HG03558 (cell line): ENCODE measurements around the gene CHST5.

Experiments
- ATAC-seq: cut with Tn5 transposase; IDR thresholded peaks from one replicate; pipeline ENCODE4 v1.9.1; 2021; ENCODE audit warnings: moderate number of reproducible peaks; ENCODE audit not compliant: unreplicated experiment; ENCODE audit errors: extremely low read depth

Gene CHST5

DNA sequence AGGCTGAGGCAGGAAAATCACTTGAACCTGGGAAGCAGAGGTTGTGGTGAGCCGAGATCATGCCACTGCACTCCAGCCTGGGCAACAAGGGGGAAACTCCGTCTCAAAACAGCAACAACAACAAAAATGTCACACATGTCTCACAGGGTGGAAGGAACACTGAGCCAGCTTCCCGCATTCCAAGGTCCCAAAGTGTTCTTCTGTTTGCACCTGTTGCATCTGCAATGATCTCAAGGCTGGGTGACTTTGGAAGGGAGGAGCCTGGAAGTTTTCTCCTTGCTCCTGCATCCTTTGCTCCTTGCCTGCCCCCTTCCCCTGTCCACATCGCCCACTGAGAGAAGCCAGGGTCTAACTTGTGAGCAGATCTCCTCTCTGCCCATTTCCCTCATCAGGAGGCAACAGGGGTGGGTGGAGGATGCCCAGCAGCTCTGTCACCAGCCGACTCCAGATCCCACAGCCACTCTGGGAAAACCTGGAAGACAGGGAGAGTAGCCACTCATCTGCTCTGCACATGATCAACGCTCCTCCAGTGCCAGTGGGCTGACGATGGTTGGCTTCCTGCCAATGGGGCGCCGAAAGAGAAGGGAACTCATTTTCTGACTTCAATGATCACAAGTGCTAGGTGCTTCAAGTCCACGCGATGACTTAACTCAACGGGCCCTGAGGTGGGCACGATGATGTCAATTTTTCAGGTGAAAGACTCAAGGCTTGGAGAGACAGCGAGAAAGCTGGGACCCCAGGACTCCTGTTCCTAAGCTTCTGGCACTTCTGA is 53.3 kb downstream of the CHST5 start:
- ATAC-seq: no peak

DNA sequence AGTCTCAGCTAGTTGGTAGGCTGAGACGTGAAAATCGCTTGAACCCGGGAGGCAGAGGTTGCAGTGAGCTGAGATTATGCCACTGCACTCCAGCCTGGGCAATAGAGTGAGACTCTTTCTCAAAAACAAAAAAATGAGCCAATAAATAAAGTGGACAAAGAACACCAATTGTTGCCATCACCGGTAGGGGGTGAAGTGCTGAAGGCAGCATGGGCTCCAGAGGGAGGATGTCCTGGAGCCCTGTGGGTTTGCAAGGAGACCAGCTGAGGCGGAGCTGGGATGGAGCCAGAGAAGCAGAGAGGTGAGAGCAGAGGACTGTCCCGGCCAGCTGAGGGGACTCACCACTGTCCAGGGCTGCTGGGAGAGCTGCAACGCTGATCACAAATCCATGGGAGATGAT is 54.4 kb downstream of the CHST5 start:
- no peak for ATAC-seq

DNA sequence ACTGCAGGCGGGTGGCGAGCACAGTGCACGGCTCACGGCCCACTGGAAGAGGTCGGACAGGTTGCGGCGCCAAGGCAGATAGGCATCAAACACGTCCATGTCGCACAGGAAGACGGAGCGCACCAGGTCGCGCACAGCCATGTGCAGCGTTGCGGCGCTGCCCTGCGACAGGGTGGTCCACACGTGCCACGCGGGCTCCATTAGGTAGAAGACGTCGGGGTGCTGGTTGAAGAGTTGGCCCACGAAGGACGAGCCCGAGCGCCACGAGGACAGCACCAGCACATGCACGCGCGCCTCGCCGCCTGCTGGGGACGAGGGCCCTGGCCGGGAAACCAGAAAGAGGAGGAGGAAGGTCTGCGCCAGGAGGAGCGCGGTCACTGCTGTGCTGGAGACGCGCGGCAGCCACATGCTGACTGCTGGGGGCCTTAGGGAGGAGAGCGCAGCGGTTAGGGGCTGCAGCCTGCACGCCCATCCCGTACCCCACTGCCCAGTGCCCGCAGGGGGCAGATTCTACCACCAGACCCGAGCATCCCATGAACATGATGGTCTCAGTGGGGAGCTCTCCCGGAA is 56.4 kb downstream of the CHST5 start:
- no peak for ATAC-seq
